ENCODE data around the gene CFAP100.

GRCh38 chr3:126446301-126446700 lies 51.6 kb downstream of the CFAP100 start:
- TF ChIP-seq CTCF (IDR thresholded peaks at IDR 0.05) (no peak), POLR2A (IDR thresholded peaks at IDR 0.05) (no peak), EP300 (IDR thresholded peaks at IDR 0.05) (no peak)

All from tibial nerve (tissue), 4 donors.